ENCODE data around the gene KCNMA1.

GRCh38 chr10:77001206-77001605, 636.4 kb downstream of the KCNMA1 start:
- TF ChIP-seq CTCF (IDR thresholded peaks at IDR 0.05) (no peak), EZH2 (IDR thresholded peaks at IDR 0.05; ENCODE audit: borderline replicate concordance, insufficient read depth, low read depth, low read length, poor library complexity, severe bottlenecking) (no peak)

All from B cell (primary cell).